Gastrocnemius medialis (tissue), 4 donors: ENCODE measurements around the gene ENG.

ENCODE experiments used
- POLR2A ChIP-seq, 2 donors: fragments of 450-650 bp; IDR thresholded peaks; one replicate each; pipeline ENCODE4 v1.6.1; 2017; ENCODE audit warnings: antibody characterized with exemption in 2 of 2, mild to moderate bottlenecking in 2 of 2, moderate library complexity in 2 of 2
- TF ChIP-seq, protein P1 (sequence below), 5 experiments: fragments of 450-650 bp in 3 of 5; fragments of 200-600 bp in 2 of 5; sonication (generic) in 2 of 5; IDR thresholded peaks in 4 of 5; conservative IDR thresholded peaks in 1 of 5; 1 replicate in 4 of 5; 2 replicates in 1 of 5; pipeline ENCODE4 v1.5.1; 2016 to 2019; ENCODE audit warnings: antibody characterized with exemption in 5 of 5, mild to moderate bottlenecking in 3 of 5, moderate library complexity in 3 of 5

DNA sequence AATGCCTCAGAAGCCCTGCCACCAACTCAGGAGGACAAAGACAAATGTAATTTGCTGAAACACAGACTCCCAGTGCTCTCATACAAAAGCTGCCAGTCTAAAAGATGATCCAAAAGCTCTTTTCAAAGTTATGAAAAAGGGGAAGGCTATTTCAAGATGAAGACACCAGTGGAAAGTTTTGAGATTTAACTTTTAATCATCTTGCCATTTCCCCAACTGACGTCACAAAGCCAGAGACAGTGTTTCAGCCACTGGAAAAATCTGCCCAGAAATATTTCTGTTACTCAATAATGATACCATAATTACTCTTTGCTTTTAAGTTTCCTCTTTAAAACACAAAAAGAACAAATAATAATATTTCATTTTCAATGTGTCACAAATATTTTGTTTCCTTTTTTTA is 20.9 kb downstream of the ENG start:
- TF ChIP-seq, protein P1, sequence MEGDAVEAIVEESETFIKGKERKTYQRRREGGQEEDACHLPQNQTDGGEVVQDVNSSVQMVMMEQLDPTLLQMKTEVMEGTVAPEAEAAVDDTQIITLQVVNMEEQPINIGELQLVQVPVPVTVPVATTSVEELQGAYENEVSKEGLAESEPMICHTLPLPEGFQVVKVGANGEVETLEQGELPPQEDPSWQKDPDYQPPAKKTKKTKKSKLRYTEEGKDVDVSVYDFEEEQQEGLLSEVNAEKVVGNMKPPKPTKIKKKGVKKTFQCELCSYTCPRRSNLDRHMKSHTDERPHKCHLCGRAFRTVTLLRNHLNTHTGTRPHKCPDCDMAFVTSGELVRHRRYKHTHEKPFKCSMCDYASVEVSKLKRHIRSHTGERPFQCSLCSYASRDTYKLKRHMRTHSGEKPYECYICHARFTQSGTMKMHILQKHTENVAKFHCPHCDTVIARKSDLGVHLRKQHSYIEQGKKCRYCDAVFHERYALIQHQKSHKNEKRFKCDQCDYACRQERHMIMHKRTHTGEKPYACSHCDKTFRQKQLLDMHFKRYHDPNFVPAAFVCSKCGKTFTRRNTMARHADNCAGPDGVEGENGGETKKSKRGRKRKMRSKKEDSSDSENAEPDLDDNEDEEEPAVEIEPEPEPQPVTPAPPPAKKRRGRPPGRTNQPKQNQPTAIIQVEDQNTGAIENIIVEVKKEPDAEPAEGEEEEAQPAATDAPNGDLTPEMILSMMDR (IDR thresholded peaks at IDR 0.05 in 4 of 5, conservative IDR thresholded peaks at IDR 0.05 in 1 of 5) = no peak
- no peak for TF ChIP-seq POLR2A (IDR thresholded peaks at IDR 0.05)
